Activated B cell treated with CpG ODN at 0.5 μM for 24 hours (primary cell): ENCODE data around the gene LPGAT1. TPM values are rescaled to one million over a fixed set of nuclear protein-coding genes. Genes with fewer than 3 reads are reported as not detected.

Source experiments
- ATAC-seq: fragments of 200-7000 bp; cut with Tn5 transposase; one replicate; pipeline ENCODE4 v1.10.0; 2021; ENCODE audit warnings: low read depth, mild to moderate bottlenecking, moderate library complexity
- CTCF ChIA-PET: fragments of 350-600 bp; sonication (Branson Sonifier 250); formaldehyde crosslinking; loops from one replicate; lab custom pipeline; 2021; ENCODE audit warnings: antibody characterized with exemption; lab: Charles Lee
- POLR2A ChIA-PET: fragments of 350-600 bp; sonication (Branson Sonifier 250); formaldehyde crosslinking; loops from one replicate; lab custom pipeline; 2021; ENCODE audit warnings: antibody characterized with exemption; lab: Charles Lee
- DNase-seq: peaks from one replicate; pipeline ENCODE4 v3.0.0; 2022
- H3K27ac Mint-ChIP-seq: one replicate; pipeline ENCODE4 v1.8.0; 2020; ENCODE audit warnings: mixed read lengths
- H3K27me3 Mint-ChIP-seq: one replicate; pipeline ENCODE4 v1.8.0; 2021; ENCODE audit warnings: mixed read lengths
- H3K36me3 Mint-ChIP-seq: one replicate; pipeline ENCODE4 v1.8.0; 2021; ENCODE audit warnings: low read depth, mixed read lengths
- H3K4me1 Mint-ChIP-seq: one replicate; pipeline ENCODE4 v1.8.0; 2021; ENCODE audit warnings: mixed read lengths
- H3K4me3 Mint-ChIP-seq: one replicate; pipeline ENCODE4 v1.8.0; 2020; ENCODE audit warnings: mild to moderate bottlenecking, mixed read lengths
- H3K9me3 Mint-ChIP-seq: one replicate; pipeline ENCODE4 v1.8.0; 2020; ENCODE audit warnings: mixed read lengths
- CTCF ChIP-seq: fragments of 200-600 bp; IDR thresholded peaks from one replicate; pipeline ENCODE4 v1.8.0; 2022; ENCODE audit warnings: antibody characterized with exemption, mild to moderate bottlenecking
- intact Hi-C: fragments of 100-400 bp; cut with micrococcal nuclease; formaldehyde crosslinking; loops from one replicate; pipeline ENCODE4 v1.15.1; 2024
- total RNA-seq: library from RNA; stranded (reverse); gene quantifications from 2 replicates; pipeline ENCODE4 v1.2.3, GENCODE V29; 2022

Gene LPGAT1
- total RNA-seq, 1 donor from 2014 or later: 43.6 TPM

GRCh38 chr1:211752317-211752716 lies 78.2 kb downstream of the LPGAT1 start:
- intact Hi-C loops: no loop called here
- H3K27me3 Mint-ChIP-seq: no peaks in the 10 kb centered on the region
- ChIA-PET POLR2A (interaction anchor here (0.6 kb wide), 1 partner anchor 217 kb away, joined by 5 read pairs; no protein-coding TSS in a partner anchor), CTCF (no interaction called here)
- no peaks in the 10 kb centered on the region for H3K9me3 Mint-ChIP-seq
- H3K4me3 Mint-ChIP-seq: no peak overlapping the region
- no peak for TF ChIP-seq CTCF
- DNase-seq (no peak), ATAC-seq (no peak)
- H3K4me1 Mint-ChIP-seq: no peaks in the 10 kb centered on the region
- peaks cover 43% of the 10 kb centered on the region for H3K36me3 Mint-ChIP-seq
- H3K27ac Mint-ChIP-seq: no peak overlapping the region

- ChIA-PET CTCF (no interaction called here), POLR2A (no interaction called here)
- intact Hi-C loops: no loop called here
- no peaks in the 10 kb centered on the region for H3K27me3 Mint-ChIP-seq
- no peaks in the 10 kb centered on the region for H3K4me1 Mint-ChIP-seq
- no peak overlapping the region for H3K4me3 Mint-ChIP-seq
- DNase-seq (no peak), ATAC-seq (no peak)
- H3K27ac Mint-ChIP-seq: no peak overlapping the region
- H3K9me3 Mint-ChIP-seq: no peaks in the 10 kb centered on the region
- no peak for TF ChIP-seq CTCF
- H3K36me3 Mint-ChIP-seq: peaks cover 47% of the 10 kb centered on the region
Observed at GRCh38 chr1:211751438-211751837, 79.1 kb downstream of the LPGAT1 start.

GRCh38 chr1:211750599-211750998 lies 80.0 kb downstream of the LPGAT1 start:
- intact Hi-C loops: no loop called here
- Mint-ChIP-seq H3K4me1 (no peaks in the 10 kb centered on the region), H3K27ac (no peak overlapping the region), H3K27me3 (no peaks in the 10 kb centered on the region), H3K36me3 (peaks cover 52% of the 10 kb centered on the region), H3K4me3 (no peak overlapping the region), H3K9me3 (no peaks in the 10 kb centered on the region)
- ChIA-PET POLR2A (no interaction called here), CTCF (no interaction called here)
- DNase-seq (no peak), ATAC-seq (no peak)
- TF ChIP-seq CTCF: no peak

GRCh38 chr1:211749251-211749650 lies 81.3 kb downstream of the LPGAT1 start:
- POLR2A ChIA-PET: no interaction called here
- Mint-ChIP-seq H3K4me3 (no peak overlapping the region), H3K9me3 (no peaks in the 10 kb centered on the region), H3K4me1 (no peaks in the 10 kb centered on the region), H3K27ac (no peak overlapping the region), H3K27me3 (no peaks in the 10 kb centered on the region), H3K36me3 (peaks cover 50% of the 10 kb centered on the region)
- DNase-seq (no peak), ATAC-seq (no peak)
- no peak for TF ChIP-seq CTCF
- intact Hi-C loops: no loop called here
- CTCF ChIA-PET: no interaction called here

- H3K27ac Mint-ChIP-seq: no peak overlapping the region
- no peak for TF ChIP-seq CTCF
- no peaks in the 10 kb centered on the region for H3K9me3 Mint-ChIP-seq
- H3K27me3 Mint-ChIP-seq: no peaks in the 10 kb centered on the region
- ATAC-seq: no peak
- peaks cover 50% of the 10 kb centered on the region for H3K36me3 Mint-ChIP-seq
- intact Hi-C loops: no loop called here
- ChIA-PET POLR2A (no interaction called here), CTCF (no interaction called here)
- H3K4me3 Mint-ChIP-seq: no peak overlapping the region
- H3K4me1 Mint-ChIP-seq: no peaks in the 10 kb centered on the region
- DNase-seq: no peak
Observed at GRCh38 chr1:211748810-211749209, 81.8 kb downstream of the LPGAT1 start.
